Type B pancreatic cell (in vitro differentiated cells): ENCODE measurements around the gene KRTAP1-3. TPM values are rescaled to one million over a fixed set of nuclear protein-coding genes. Genes with fewer than 3 reads are reported as not detected.

Experiments
- DNase-seq: peaks from one replicate; pipeline ENCODE4 v3.0.0; 2021; ENCODE audit warnings: mixed read lengths; ENCODE audit not compliant: unreplicated experiment; ENCODE audit errors: extremely low spot score
- H3K27ac Mint-ChIP-seq: 2 replicates; pipeline ENCODE4 v1.8.0; 2021; ENCODE audit warnings: mild to moderate bottlenecking, mixed read lengths
- H3K27me3 Mint-ChIP-seq: 2 replicates; pipeline ENCODE4 v1.8.0; 2021; ENCODE audit warnings: mixed read lengths
- H3K36me3 Mint-ChIP-seq: 2 replicates; pipeline ENCODE4 v1.8.0; 2021; ENCODE audit warnings: mixed read lengths
- H3K4me1 Mint-ChIP-seq: one replicate; pipeline ENCODE4 v1.8.0; 2021; ENCODE audit warnings: mixed read lengths; ENCODE audit not compliant: unreplicated experiment
- H3K4me3 Mint-ChIP-seq: 2 replicates; pipeline ENCODE4 v1.8.0; 2021; ENCODE audit warnings: mild to moderate bottlenecking, mixed read lengths
- H3K9me3 Mint-ChIP-seq: 2 replicates; pipeline ENCODE4 v1.8.0; 2021; ENCODE audit warnings: mixed read lengths
- CTCF ChIP-seq: fragments of 200-600 bp; sonication (generic); conservative IDR thresholded peaks from 2 replicates; pipeline ENCODE4 v1.5.0; 2021; ENCODE audit warnings: antibody characterized with exemption, mild to moderate bottlenecking
- total RNA-seq: library from RNA; stranded (reverse); gene quantifications from 2 replicates; pipeline ENCODE4 v1.2.1, GENCODE V29; 2021; ENCODE audit warnings: low replicate concordance

Gene KRTAP1-3
- total RNA-seq, 1 donor from 2014 or later: not detected

- H3K36me3 Mint-ChIP-seq: no peaks in the 10 kb centered on the region
- TF ChIP-seq CTCF: no peak
- no peaks in the 10 kb centered on the region for H3K27me3 Mint-ChIP-seq
- peaks cover 4% of the 10 kb centered on the region for H3K9me3 Mint-ChIP-seq
- H3K4me3 Mint-ChIP-seq: no peak overlapping the region
- no peak for DNase-seq
- no peaks in the 10 kb centered on the region for H3K4me1 Mint-ChIP-seq
- H3K27ac Mint-ChIP-seq: no peak overlapping the region
Measured at GRCh38 chr17:40997361-40997760, 37.3 kb downstream of the KRTAP1-3 start.

GRCh38 chr17:40996829-40997228, 37.8 kb downstream of the KRTAP1-3 start:
- Mint-ChIP-seq H3K4me3 (no peak overlapping the region), H3K4me1 (no peaks in the 10 kb centered on the region), H3K9me3 (peaks cover 4% of the 10 kb centered on the region), H3K36me3 (no peaks in the 10 kb centered on the region), H3K27ac (no peak overlapping the region), H3K27me3 (no peaks in the 10 kb centered on the region)
- DNase-seq: no peak
- TF ChIP-seq CTCF: no peak

GRCh38 chr17:40995116-40995515, 39.6 kb downstream of the KRTAP1-3 start:
- Mint-ChIP-seq H3K27me3 (no peaks in the 10 kb centered on the region), H3K27ac (no peak overlapping the region), H3K4me3 (no peak overlapping the region), H3K9me3 (no peaks in the 10 kb centered on the region), H3K36me3 (no peaks in the 10 kb centered on the region), H3K4me1 (no peaks in the 10 kb centered on the region)
- no peak for TF ChIP-seq CTCF
- no peak for DNase-seq

GRCh38 chr17:40993839-40994238, 40.8 kb downstream of the KRTAP1-3 start, which contains the start of gene KRTAP3-3:
Gene KRTAP3-3, minus strand, starts transcription at chr17:40994164. Its CDS starts 67 bp downstream, at chr17:40994097.
- no peaks in the 10 kb centered on the region for H3K9me3 Mint-ChIP-seq

GRCh38 chr17:40993084-40993483, 41.6 kb downstream of the KRTAP1-3 start:
- no peak for DNase-seq
- H3K27ac Mint-ChIP-seq: no peak overlapping the region
- no peaks in the 10 kb centered on the region for H3K36me3 Mint-ChIP-seq
- H3K27me3 Mint-ChIP-seq: no peaks in the 10 kb centered on the region
- H3K4me1 Mint-ChIP-seq: no peaks in the 10 kb centered on the region
- no peak overlapping the region for H3K4me3 Mint-ChIP-seq
- no peaks in the 10 kb centered on the region for H3K9me3 Mint-ChIP-seq
- no peak for TF ChIP-seq CTCF

More at GRCh38 chr17:40993839-40994238, 40.8 kb downstream of the KRTAP1-3 start, which contains the start of gene KRTAP3-3:
- Mint-ChIP-seq H3K27me3 (no peaks in the 10 kb centered on the region), H3K27ac (no peak within 1 kb of the TSS), H3K4me3 (no peak within 1 kb of the TSS), H3K4me1 (no peaks in the 10 kb centered on the region), H3K36me3 (no peaks in the 10 kb centered on the region)
- DNase-seq: no peak
- TF ChIP-seq CTCF: no peak

- no peaks in the 10 kb centered on the region for H3K27me3 Mint-ChIP-seq
- H3K4me1 Mint-ChIP-seq: peaks cover 2% of the 10 kb centered on the region
- no peak overlapping the region for H3K4me3 Mint-ChIP-seq
- H3K36me3 Mint-ChIP-seq: no peaks in the 10 kb centered on the region
- TF ChIP-seq CTCF: no peak
- H3K9me3 Mint-ChIP-seq: no peaks in the 10 kb centered on the region
- H3K27ac Mint-ChIP-seq: no peak overlapping the region
- no peak for DNase-seq
Measured at GRCh38 chr17:40992666-40993065, 42.0 kb downstream of the KRTAP1-3 start.
